SK-N-SH (cell line): ENCODE measurements around the gene NCOA5. TPM values are rescaled to one million over a fixed set of nuclear protein-coding genes. Genes with fewer than 3 reads are reported as not detected.

Experiments used
- CTCF ChIA-PET: fragments of 300-600, 350-600 bp; formaldehyde crosslinking; extraction: SDS; loops from one replicate; lab custom pipeline; 2021; lab: Yijun Ruan, JAX
- POLR2A ChIA-PET: fragments of 350-600 bp; sonication (Branson Sonifier 250); formaldehyde crosslinking; extraction: SDS; loops from one replicate; lab custom pipeline; 2020; ENCODE audit warnings: antibody characterized with exemption, inconsistent platforms; lab: Yijun Ruan, JAX
- DNase-seq: peaks from one replicate; pipeline ENCODE4 v3.0.0; 2012
- H2AFZ ChIP-seq: fragments of 200-600 bp; sonication (generic); 2 replicates; pipeline ENCODE4 v1.8.1; 2016; ENCODE audit warnings: antibody characterized with exemption, mild to moderate bottlenecking, low read depth
- H3F3A ChIP-seq: fragments of 200-600 bp; sonication (generic); replicated peaks from 2 replicates; pipeline ENCODE3; 2016; ENCODE audit warnings: antibody characterized with exemption, mild to moderate bottlenecking; ENCODE audit not compliant: insufficient read depth
- H3K27ac ChIP-seq, 2 experiments: fragments of 200-500 bp in 1 of 2; fragments of 200-600 bp in 1 of 2; sonication (Bioruptor generic) in 1 of 2; sonication (generic), shearing (Covaris generic) in 1 of 2; 2 replicates each; pipeline versions ENCODE4 v1.5.1 to v1.6.1; 2014 to 2016; ENCODE audit warnings: low read depth in 2 of 2, inconsistent platforms in 1 of 2, low read length in 1 of 2, mild to moderate bottlenecking in 1 of 2, mixed read lengths in 1 of 2
- H3K27me3 ChIP-seq: fragments of 200-600 bp; sonication (generic), shearing (Covaris generic); 2 replicates; pipeline ENCODE4 v1.6.1; 2016; ENCODE audit warnings: mixed run types; ENCODE audit not compliant: insufficient read depth
- H3K36me3 ChIP-seq, 2 experiments: fragments of 200-500 bp in 1 of 2; fragments of 200-600 bp in 1 of 2; sonication (Bioruptor generic) in 1 of 2; sonication (generic) in 1 of 2; replicated peaks in 1 of 2; 2 replicates each; pipeline versions ENCODE3 to v1.5.1; 2014 to 2016; ENCODE audit warnings: low read length in 1 of 2, mild to moderate bottlenecking in 1 of 2; ENCODE audit not compliant: insufficient read depth in 2 of 2, control insufficient read depth in 1 of 2
- H3K4me1 ChIP-seq, 2 experiments: fragments of 200-500 bp in 1 of 2; fragments of 200-600 bp in 1 of 2; sonication (Bioruptor generic) in 1 of 2; sonication (generic), shearing (Covaris generic) in 1 of 2; 2 replicates each; pipeline versions ENCODE4 v1.5.1 to v1.6.1; 2014 to 2016; ENCODE audit warnings: low read depth in 1 of 2, low read length in 1 of 2, mixed run types in 1 of 2; ENCODE audit not compliant: insufficient read depth in 2 of 2, control insufficient read depth in 1 of 2
- H3K4me2 ChIP-seq: fragments of 200-600 bp; sonication (generic), shearing (Covaris generic); 2 replicates; pipeline ENCODE4 v1.6.1; 2017; ENCODE audit warnings: mixed run types
- H3K4me3 ChIP-seq, 2 experiments: fragments of 200-500 bp in 1 of 2; fragments of 200-600 bp in 1 of 2; sonication (Bioruptor generic) in 1 of 2; sonication (generic), shearing (Covaris generic) in 1 of 2; 2 replicates each; pipeline versions ENCODE4 v1.5.1 to v1.8.1; 2014 to 2016; ENCODE audit warnings: low read depth in 2 of 2, inconsistent platforms in 1 of 2, low read length in 1 of 2, mild to moderate bottlenecking in 1 of 2, mixed read lengths in 1 of 2, moderate library complexity in 1 of 2
- H3K79me2 ChIP-seq: fragments of 200-600 bp; sonication (generic); 2 replicates; pipeline ENCODE4 v1.8.1; 2017; ENCODE audit warnings: mild to moderate bottlenecking; ENCODE audit not compliant: insufficient read depth
- H3K9ac ChIP-seq: fragments of 200-600 bp; sonication (generic); 2 replicates; pipeline ENCODE4 v1.6.1; 2017; ENCODE audit warnings: mixed run types
- H3K9me2 ChIP-seq: fragments of 200-600 bp; sonication (generic); 2 replicates; pipeline ENCODE4 v1.6.1; 2017; ENCODE audit warnings: mixed run types
- H3K9me3 ChIP-seq: fragments of 200-600 bp; sonication (generic); 2 replicates; pipeline ENCODE4 v1.6.1; 2017; ENCODE audit warnings: mixed run types, mild to moderate bottlenecking, moderate library complexity
- H4K20me1 ChIP-seq: fragments of 200-600 bp; sonication (generic); 2 replicates; pipeline ENCODE4 v1.6.1; 2017; ENCODE audit warnings: mild to moderate bottlenecking, mixed run types; ENCODE audit not compliant: insufficient read depth
- CHD2 ChIP-seq: fragments of 150-350 bp; IDR thresholded peaks from 2 replicates; pipeline ENCODE4 v1.6.1; 2018; ENCODE audit warnings: low read length; ENCODE audit not compliant: partially characterized antibody
- ELF1 ChIP-seq: IDR thresholded peaks from 2 replicates; pipeline ENCODE4 v1.4.0; 2012
- EZH2phosphoT487 ChIP-seq: fragments of 200-600 bp; sonication (generic); IDR thresholded peaks from 2 replicates; pipeline ENCODE4 v1.6.1; 2017; ENCODE audit warnings: low read depth, mixed run types, mild to moderate bottlenecking, antibody characterized with exemption, moderate library complexity, borderline replicate concordance
- FOXJ3 ChIP-seq: sonication (generic); formaldehyde crosslinking; IDR thresholded peaks from 2 replicates; pipeline ENCODE4 v1.5.1; 2020; ENCODE audit warnings: mild to moderate bottlenecking, missing genetic modification reagents
- FOXM1 ChIP-seq: IDR thresholded peaks from 2 replicates; pipeline ENCODE4 v1.4.0; 2012; ENCODE audit warnings: low read depth, mild to moderate bottlenecking
- GABPA ChIP-seq: IDR thresholded peaks from 2 replicates; pipeline ENCODE4 v1.4.0; 2012; ENCODE audit warnings: low read depth, mild to moderate bottlenecking
- GATA2 ChIP-seq: sonication (generic); formaldehyde crosslinking; IDR thresholded peaks from 2 replicates; pipeline ENCODE4 v1.5.0; 2020; ENCODE audit warnings: mild to moderate bottlenecking, missing genetic modification reagents
- JUND ChIP-seq: IDR thresholded peaks from 2 replicates; pipeline ENCODE4 v1.4.0; 2012
- RCOR1 ChIP-seq: fragments of 150-350 bp; IDR thresholded peaks from 2 replicates; pipeline ENCODE4 v1.6.1; 2017; ENCODE audit warnings: antibody characterized with exemption, low read length
- SIN3A ChIP-seq: IDR thresholded peaks from 2 replicates; pipeline ENCODE4 v1.6.1; 2012; ENCODE audit warnings: low read depth, mild to moderate bottlenecking, low read length, moderate library complexity, borderline replicate concordance
- SMC3 ChIP-seq: IDR thresholded peaks from 2 replicates; pipeline ENCODE4 v1.6.1; 2012; ENCODE audit warnings: low read depth, low read length, improper control_type of control experiment
- TAF1 ChIP-seq: IDR thresholded peaks from 2 replicates; pipeline ENCODE4 v1.6.1; 2012; ENCODE audit warnings: low read depth, mild to moderate bottlenecking, low read length, moderate library complexity, borderline replicate concordance
- TEAD4 ChIP-seq: IDR thresholded peaks from 2 replicates; pipeline ENCODE4 v1.4.0; 2012; ENCODE audit warnings: mild to moderate bottlenecking, borderline replicate concordance; ENCODE audit not compliant: insufficient read depth
- YY1 ChIP-seq: IDR thresholded peaks from 2 replicates; pipeline ENCODE4 v1.4.0; 2012; ENCODE audit warnings: low read depth, mild to moderate bottlenecking
- WGBS: methylation state at CpG from one replicate; pipeline ENCODE4 v1.1.6; 2017; ENCODE audit warnings: low lambda C conversion rate; 5-methylcytosine and 5-hydroxymethylcytosine counted together
- polyA plus RNA-seq, 3 experiments: library from polyadenylated mRNA; depleted of rRNA; stranded (reverse); fragments of >200 nt; gene quantifications; 2 replicates each; pipeline ENCODE4 v1.2.3, GENCODE V29; 2012
- TF ChIP-seq, protein P1 (sequence below): IDR thresholded peaks from 2 replicates; pipeline ENCODE4 v1.6.1; 2012; ENCODE audit warnings: mild to moderate bottlenecking, low read depth, low read length, moderate library complexity
- TF ChIP-seq, protein P2 (sequence below): IDR thresholded peaks from 2 replicates; pipeline ENCODE4 v1.4.0; 2012; ENCODE audit warnings: low read depth, borderline replicate concordance
- TF ChIP-seq, protein P3 (sequence below): fragments of 150-350 bp; IDR thresholded peaks from 2 replicates; pipeline ENCODE4 v1.6.1; 2016; ENCODE audit warnings: mild to moderate bottlenecking, low read depth, low read length
- TF ChIP-seq, protein P4 (sequence below): fragments of 150-350 bp; IDR thresholded peaks from 2 replicates; pipeline ENCODE4 v1.6.1; 2017; ENCODE audit warnings: antibody characterized with exemption, low read length, low read depth, borderline replicate concordance

NCOA5 gene
- polyA plus RNA-seq, 1 of the 3 experiments (the other 2 are of a cell fraction) = 20.4 TPM

DNA sequence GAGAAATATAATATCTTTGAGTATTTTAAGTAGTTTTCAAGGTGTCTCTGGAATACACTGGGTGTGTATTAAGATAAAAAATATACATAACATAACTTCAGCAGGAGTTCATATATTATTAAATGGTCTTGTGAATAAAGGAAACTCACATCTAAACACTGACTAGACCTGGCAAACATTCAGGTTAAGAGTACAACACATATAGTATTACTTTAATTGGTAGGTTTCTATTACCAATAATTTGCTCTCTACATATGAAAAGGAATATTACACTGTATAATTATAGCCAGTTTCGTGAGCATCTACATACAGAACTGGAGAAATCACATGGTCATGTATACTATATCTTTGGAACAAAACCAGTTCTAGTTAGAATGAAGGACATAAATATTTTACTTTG is 8.7 kb downstream of the NCOA5 start:
- TF ChIP-seq, protein P1, sequence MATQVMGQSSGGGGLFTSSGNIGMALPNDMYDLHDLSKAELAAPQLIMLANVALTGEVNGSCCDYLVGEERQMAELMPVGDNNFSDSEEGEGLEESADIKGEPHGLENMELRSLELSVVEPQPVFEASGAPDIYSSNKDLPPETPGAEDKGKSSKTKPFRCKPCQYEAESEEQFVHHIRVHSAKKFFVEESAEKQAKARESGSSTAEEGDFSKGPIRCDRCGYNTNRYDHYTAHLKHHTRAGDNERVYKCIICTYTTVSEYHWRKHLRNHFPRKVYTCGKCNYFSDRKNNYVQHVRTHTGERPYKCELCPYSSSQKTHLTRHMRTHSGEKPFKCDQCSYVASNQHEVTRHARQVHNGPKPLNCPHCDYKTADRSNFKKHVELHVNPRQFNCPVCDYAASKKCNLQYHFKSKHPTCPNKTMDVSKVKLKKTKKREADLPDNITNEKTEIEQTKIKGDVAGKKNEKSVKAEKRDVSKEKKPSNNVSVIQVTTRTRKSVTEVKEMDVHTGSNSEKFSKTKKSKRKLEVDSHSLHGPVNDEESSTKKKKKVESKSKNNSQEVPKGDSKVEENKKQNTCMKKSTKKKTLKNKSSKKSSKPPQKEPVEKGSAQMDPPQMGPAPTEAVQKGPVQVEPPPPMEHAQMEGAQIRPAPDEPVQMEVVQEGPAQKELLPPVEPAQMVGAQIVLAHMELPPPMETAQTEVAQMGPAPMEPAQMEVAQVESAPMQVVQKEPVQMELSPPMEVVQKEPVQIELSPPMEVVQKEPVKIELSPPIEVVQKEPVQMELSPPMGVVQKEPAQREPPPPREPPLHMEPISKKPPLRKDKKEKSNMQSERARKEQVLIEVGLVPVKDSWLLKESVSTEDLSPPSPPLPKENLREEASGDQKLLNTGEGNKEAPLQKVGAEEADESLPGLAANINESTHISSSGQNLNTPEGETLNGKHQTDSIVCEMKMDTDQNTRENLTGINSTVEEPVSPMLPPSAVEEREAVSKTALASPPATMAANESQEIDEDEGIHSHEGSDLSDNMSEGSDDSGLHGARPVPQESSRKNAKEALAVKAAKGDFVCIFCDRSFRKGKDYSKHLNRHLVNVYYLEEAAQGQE = no peak
- TF ChIP-seq FOXM1 (no peak), GATA2 (no peak), EZH2phosphoT487 (no peak), FOXJ3 (CRISPR knock-in tag) (no peak), YY1 (no peak), TEAD4 (no peak), CHD2 (no peak), TAF1 (no peak), GABPA (no peak), ELF1 (no peak), SIN3A (no peak), JUND (no peak), RCOR1 (no peak), SMC3 (no peak)
- TF ChIP-seq, protein P2, sequence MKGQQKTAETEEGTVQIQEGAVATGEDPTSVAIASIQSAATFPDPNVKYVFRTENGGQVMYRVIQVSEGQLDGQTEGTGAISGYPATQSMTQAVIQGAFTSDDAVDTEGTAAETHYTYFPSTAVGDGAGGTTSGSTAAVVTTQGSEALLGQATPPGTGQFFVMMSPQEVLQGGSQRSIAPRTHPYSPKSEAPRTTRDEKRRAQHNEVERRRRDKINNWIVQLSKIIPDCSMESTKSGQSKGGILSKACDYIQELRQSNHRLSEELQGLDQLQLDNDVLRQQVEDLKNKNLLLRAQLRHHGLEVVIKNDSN = no peak
- TF ChIP-seq, protein P3, sequence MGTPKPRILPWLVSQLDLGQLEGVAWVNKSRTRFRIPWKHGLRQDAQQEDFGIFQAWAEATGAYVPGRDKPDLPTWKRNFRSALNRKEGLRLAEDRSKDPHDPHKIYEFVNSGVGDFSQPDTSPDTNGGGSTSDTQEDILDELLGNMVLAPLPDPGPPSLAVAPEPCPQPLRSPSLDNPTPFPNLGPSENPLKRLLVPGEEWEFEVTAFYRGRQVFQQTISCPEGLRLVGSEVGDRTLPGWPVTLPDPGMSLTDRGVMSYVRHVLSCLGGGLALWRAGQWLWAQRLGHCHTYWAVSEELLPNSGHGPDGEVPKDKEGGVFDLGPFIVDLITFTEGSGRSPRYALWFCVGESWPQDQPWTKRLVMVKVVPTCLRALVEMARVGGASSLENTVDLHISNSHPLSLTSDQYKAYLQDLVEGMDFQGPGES = no peak
- TF ChIP-seq, protein P4, sequence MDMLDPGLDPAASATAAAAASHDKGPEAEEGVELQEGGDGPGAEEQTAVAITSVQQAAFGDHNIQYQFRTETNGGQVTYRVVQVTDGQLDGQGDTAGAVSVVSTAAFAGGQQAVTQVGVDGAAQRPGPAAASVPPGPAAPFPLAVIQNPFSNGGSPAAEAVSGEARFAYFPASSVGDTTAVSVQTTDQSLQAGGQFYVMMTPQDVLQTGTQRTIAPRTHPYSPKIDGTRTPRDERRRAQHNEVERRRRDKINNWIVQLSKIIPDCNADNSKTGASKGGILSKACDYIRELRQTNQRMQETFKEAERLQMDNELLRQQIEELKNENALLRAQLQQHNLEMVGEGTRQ = no peak
- TF ChIP-seq, all 33 proteins: peak for 0
- Histone ChIP-seq H3K27me3 (no peaks in the 10 kb centered on the region), H3K27ac (no peak overlapping the region), H2AFZ (no peak overlapping the region), H3K4me1 (peaks cover 0 to 8% of the 10 kb centered on the region in 2 experiments; a peak in 3 of 4 replicates), H3K79me2 (peaks cover 97% of the 10 kb centered on the region), H3K9ac (no peak overlapping the region), H3K36me3 (peaks cover 26 to 36% of the 10 kb centered on the region in 2 experiments), H3K4me3 (no peak overlapping the region), H3K9me2 (no peaks in the 10 kb centered on the region), H3K9me3 (no peaks in the 10 kb centered on the region), H3F3A (no peaks in the 10 kb centered on the region), H4K20me1 (peaks cover 99% of the 10 kb centered on the region), H3K4me2 (no peak overlapping the region)
- POLR2A ChIA-PET = no interaction called here
- DNase-seq = no peak
- CTCF ChIA-PET = no interaction called here
- 91% methylated on average over 1 of the region's 1 CpG for WGBS
